Measurements from ENCODE around the gene FOXA2. TPM values are rescaled to one million over a fixed set of nuclear protein-coding genes. Genes with fewer than 3 reads are reported as not detected.

FOXA2 gene
- total and polyA plus RNA-seq, 7 donors, result 5.8 to 12.7 (median 9.6) TPM; not detected in 4

- intact Hi-C loops (cut with DNase I), result no loop called here
- 30 to 73% methylated on average over 7 of the region's 7 CpGs for whole genome bisulfite sequencing, 2 donors
These were observed 21.1 kb downstream of the FOXA2 start for GRCh38 chr20:22563062-22563965.

GRCh38 chr20:22562620-22563019 is 21.8 kb downstream of the FOXA2 start:
- TF ChIP-seq POLR2A (IDR thresholded peaks at IDR 0.05), result no peak
- no peak for TF ChIP-seq CTCF (IDR thresholded peaks at IDR 0.05)
- no peak for TF ChIP-seq POLR2AphosphoS5 (IDR thresholded peaks at IDR 0.05)
- TF ChIP-seq EP300 (IDR thresholded peaks at IDR 0.05), result no peak
- H3K27ac ChIP-seq, result no peak overlapping the region
- H3K9me3 ChIP-seq, result no peaks in the 10 kb centered on the region
- intact Hi-C loops (cut with DNase I), result no loop called here
- no peak overlapping the region for H3K4me3 ChIP-seq
- H3K27me3 ChIP-seq, result peaks cover 5 to 98% (median 50%) of the 10 kb centered on the region in 3 donors
- WGBS, 2 donors, result 34 to 75% methylated on average over 4 of the region's 4 CpGs
- H3K4me1 ChIP-seq, result no peaks in the 10 kb centered on the region
- no peak for DNase-seq
- no peaks in the 10 kb centered on the region for H3K36me3 ChIP-seq

More at GRCh38 chr20:22563062-22563965, 21.1 kb downstream of the FOXA2 start:
- no peaks in the 10 kb centered on the region for H3K9me3 ChIP-seq
- no peak overlapping the region for H3K4me3 ChIP-seq
- DNase-seq, result no peak
- H3K27me3 ChIP-seq, result peaks cover 9 to 98% (median 55%) of the 10 kb centered on the region in 3 donors
- H3K4me1 ChIP-seq, result peaks cover 0 to 5% (median 2%) of the 10 kb centered on the region in 4 donors
- H3K27ac ChIP-seq, result no peak overlapping the region
- TF ChIP-seq POLR2AphosphoS5 (IDR thresholded peaks at IDR 0.05) (no peak), EP300 (IDR thresholded peaks at IDR 0.05) (no peak), POLR2A (IDR thresholded peaks at IDR 0.05) (no peak), CTCF (IDR thresholded peaks at IDR 0.05) (no peak)
- no peaks in the 10 kb centered on the region for H3K36me3 ChIP-seq

GRCh38 chr20:22561965-22562577 is 22.3 kb downstream of the FOXA2 start:
- DNase-seq, result no peak
- no peak for TF ChIP-seq EP300 (IDR thresholded peaks at IDR 0.05)
- TF ChIP-seq POLR2A (IDR thresholded peaks at IDR 0.05), result no peak
- TF ChIP-seq POLR2AphosphoS5 (IDR thresholded peaks at IDR 0.05), result no peak
- TF ChIP-seq CTCF (IDR thresholded peaks at IDR 0.05), result no peak
- H3K9me3 ChIP-seq, result no peaks in the 10 kb centered on the region
- H3K4me1 ChIP-seq, result no peaks in the 10 kb centered on the region
- intact Hi-C loops (cut with DNase I), result no loop called here
- H3K27me3 ChIP-seq, result peaks cover 5 to 98% (median 47%) of the 10 kb centered on the region in 3 donors
- no peak overlapping the region for H3K27ac ChIP-seq
- H3K36me3 ChIP-seq, result no peaks in the 10 kb centered on the region
- no peak overlapping the region for H3K4me3 ChIP-seq
- 44 to 80% methylated on average over 9 of the region's 9 CpGs for WGBS, 2 donors

- Histone ChIP-seq H3K9me3 (no peaks in the 10 kb centered on the region), H3K27ac (no peak overlapping the region), H3K4me3 (no peak overlapping the region), H3K36me3 (no peaks in the 10 kb centered on the region), H3K4me1 (no peaks in the 10 kb centered on the region), H3K27me3 (peaks cover 5 to 89% (median 39%) of the 10 kb centered on the region in 3 donors)
- WGBS, 2 donors, result 38 to 77% methylated on average over 16 of the region's 16 CpGs
- DNase-seq, result no peak
- TF ChIP-seq POLR2A (IDR thresholded peaks at IDR 0.05) (no peak), CTCF (IDR thresholded peaks at IDR 0.05) (no peak), POLR2AphosphoS5 (IDR thresholded peaks at IDR 0.05) (no peak), EP300 (IDR thresholded peaks at IDR 0.05) (no peak)
- intact Hi-C loops (cut with DNase I), result no loop called here
These were observed 23.6 kb downstream of the FOXA2 start for GRCh38 chr20:22560817-22561216.

Data from sigmoid colon (tissue), 7 donors.